Right lobe of liver (tissue), 6 donors: Measurements from ENCODE around the gene RNF208. TPM values are rescaled to one million over a fixed set of nuclear protein-coding genes. Genes with fewer than 3 reads are reported as not detected.

Source experiments
- ATAC-seq, 4 donors: fragments of 200-7000 bp; cut with Tn5 transposase; one replicate each; pipeline ENCODE4 v1.9.1; 2020; ENCODE audit warnings: mild to moderate bottlenecking in 4 of 4, moderate library complexity in 4 of 4
- DNase-seq, 3 donors: peaks; one replicate each; pipeline ENCODE4 v3.0.0-alpha.2; 2020
- H3K27ac ChIP-seq, 3 donors: fragments of 200-600 bp; one replicate each; pipeline ENCODE4 v1.8.0; 2022
- H3K27me3 ChIP-seq, 2 donors: fragments of 200-600 bp; one replicate each; pipeline ENCODE4 v1.8.0; 2022
- H3K36me3 ChIP-seq, 4 donors: fragments of 200-600 bp; sonication (generic) in 1 of 4; one replicate each; pipeline versions ENCODE4 v1.5.1 to v1.8.0; 2017 to 2022; ENCODE audit warnings: control low read depth in 1 of 4
- H3K4me1 ChIP-seq, 4 donors: fragments of 200-600 bp; sonication (generic) in 1 of 4; one replicate each; pipeline versions ENCODE4 v1.5.1 to v1.8.0; 2017 to 2022; ENCODE audit warnings: control low read depth in 1 of 4
- H3K4me3 ChIP-seq, 3 donors: fragments of 200-600 bp; one replicate each; pipeline ENCODE4 v1.8.0; 2022
- H3K9me3 ChIP-seq, 4 donors: fragments of 200-600 bp; sonication (generic) in 1 of 4; one replicate each; pipeline versions ENCODE4 v1.5.1 to v1.8.0; 2017 to 2022; ENCODE audit warnings: control low read depth in 1 of 4
- POLR2A ChIP-seq: fragments of 450-650 bp; IDR thresholded peaks from one replicate; pipeline ENCODE4 v1.6.1; 2017; ENCODE audit warnings: antibody characterized with exemption, mild to moderate bottlenecking
- WGBS: methylation state at CpG from one replicate; pipeline ENCODE4 v1.1.6; 2018; ENCODE audit warnings: low coverage, low lambda C conversion rate; ENCODE audit not compliant: insufficient coverage; ENCODE audit errors: missing lambda C conversion rate; 5-methylcytosine and 5-hydroxymethylcytosine counted together
- intact Hi-C, 2 donors: fragments of 100-400 bp; cut with DNase I; formaldehyde crosslinking; loops; one replicate each; pipeline versions ENCODE4 v1.11.2 to v1.14.1; 2022
- total RNA-seq, 6 experiments: library from RNA; depleted of rRNA in 2 of 6; stranded (reverse); fragments of >200 nt in 2 of 6; fragmentation: NEBNext Ultra II Directional in 3 of 6; extraction: Animal tissue kit (Norgen Biotek cat#: 25700) in 3 of 6; gene quantifications; one replicate each; pipeline versions ENCODE4 v1.1.0 to v1.2.4, GENCODE V29; 2016 to 2023
- TF ChIP-seq, protein P1 (sequence below), 4 donors: fragments of 200-600 bp in 3 of 4; fragments of 450-650 bp in 1 of 4; IDR thresholded peaks; one replicate each; pipeline versions ENCODE4 v1.5.1 to v1.8.0; 2016 to 2022; ENCODE audit warnings: antibody characterized with exemption in 4 of 4, mild to moderate bottlenecking in 2 of 4
- donor health status: DM: no; HTN: yes; CAD: no.
- donor health status: DM: no; HTN: no; CAD: no.
- donor health status: DM: no; HTN: no; CAD: no.
- donor health status: DM: no; HTN: yes; CAD: no.
- donor health status: DM: no; HTN: yes; CAD: no.

Gene RNF208
- total RNA-seq, 6 experiments from 2014 or later: 3.5 to 12.2 (median 4.5) TPM

DNA sequence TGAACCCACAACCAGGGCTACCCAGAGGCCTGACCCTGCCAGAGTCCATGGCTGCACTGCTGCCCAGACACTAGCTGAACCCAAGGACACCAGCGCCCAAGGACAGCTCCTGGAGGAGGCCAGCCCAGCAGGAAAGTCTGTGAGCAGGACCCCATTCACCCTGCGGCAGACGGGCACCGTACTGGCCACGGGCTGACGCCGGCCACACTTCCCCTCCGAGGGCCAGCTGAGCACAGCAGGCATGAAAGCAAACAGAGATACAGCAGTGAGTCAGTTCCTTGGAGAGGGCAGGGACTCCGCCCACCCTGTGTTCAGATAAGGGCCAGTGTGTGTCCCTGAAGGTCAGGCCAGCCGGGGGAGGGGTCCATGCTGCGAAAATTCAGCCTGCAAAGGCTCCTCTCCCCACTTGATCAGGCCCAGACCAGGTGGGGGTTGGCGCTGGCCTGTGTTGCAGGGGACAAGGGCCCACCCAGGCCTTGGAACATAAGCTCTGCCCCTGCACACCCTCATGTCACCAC, 3.2 kb downstream of the RNF208 start:
- Histone ChIP-seq H3K4me1 (peaks cover 0 to 12% (median 2%) of the 10 kb centered on the region in 4 donors), H3K9me3 (no peaks in the 10 kb centered on the region), H3K36me3 (no peaks in the 10 kb centered on the region), H3K4me3 (no peak overlapping the region), H3K27ac (no peak overlapping the region), H3K27me3 (no peaks in the 10 kb centered on the region)
- TF ChIP-seq, protein P1, sequence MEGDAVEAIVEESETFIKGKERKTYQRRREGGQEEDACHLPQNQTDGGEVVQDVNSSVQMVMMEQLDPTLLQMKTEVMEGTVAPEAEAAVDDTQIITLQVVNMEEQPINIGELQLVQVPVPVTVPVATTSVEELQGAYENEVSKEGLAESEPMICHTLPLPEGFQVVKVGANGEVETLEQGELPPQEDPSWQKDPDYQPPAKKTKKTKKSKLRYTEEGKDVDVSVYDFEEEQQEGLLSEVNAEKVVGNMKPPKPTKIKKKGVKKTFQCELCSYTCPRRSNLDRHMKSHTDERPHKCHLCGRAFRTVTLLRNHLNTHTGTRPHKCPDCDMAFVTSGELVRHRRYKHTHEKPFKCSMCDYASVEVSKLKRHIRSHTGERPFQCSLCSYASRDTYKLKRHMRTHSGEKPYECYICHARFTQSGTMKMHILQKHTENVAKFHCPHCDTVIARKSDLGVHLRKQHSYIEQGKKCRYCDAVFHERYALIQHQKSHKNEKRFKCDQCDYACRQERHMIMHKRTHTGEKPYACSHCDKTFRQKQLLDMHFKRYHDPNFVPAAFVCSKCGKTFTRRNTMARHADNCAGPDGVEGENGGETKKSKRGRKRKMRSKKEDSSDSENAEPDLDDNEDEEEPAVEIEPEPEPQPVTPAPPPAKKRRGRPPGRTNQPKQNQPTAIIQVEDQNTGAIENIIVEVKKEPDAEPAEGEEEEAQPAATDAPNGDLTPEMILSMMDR (IDR thresholded peaks at IDR 0.05): no peak
- no peak for TF ChIP-seq POLR2A
- intact Hi-C loops: no loop called here
- 55% methylated on average over 4 of the region's 12 CpGs for WGBS
- peak in 1 of 4 donors; percentile 20 for ATAC-seq
- no peak for DNase-seq

DNA sequence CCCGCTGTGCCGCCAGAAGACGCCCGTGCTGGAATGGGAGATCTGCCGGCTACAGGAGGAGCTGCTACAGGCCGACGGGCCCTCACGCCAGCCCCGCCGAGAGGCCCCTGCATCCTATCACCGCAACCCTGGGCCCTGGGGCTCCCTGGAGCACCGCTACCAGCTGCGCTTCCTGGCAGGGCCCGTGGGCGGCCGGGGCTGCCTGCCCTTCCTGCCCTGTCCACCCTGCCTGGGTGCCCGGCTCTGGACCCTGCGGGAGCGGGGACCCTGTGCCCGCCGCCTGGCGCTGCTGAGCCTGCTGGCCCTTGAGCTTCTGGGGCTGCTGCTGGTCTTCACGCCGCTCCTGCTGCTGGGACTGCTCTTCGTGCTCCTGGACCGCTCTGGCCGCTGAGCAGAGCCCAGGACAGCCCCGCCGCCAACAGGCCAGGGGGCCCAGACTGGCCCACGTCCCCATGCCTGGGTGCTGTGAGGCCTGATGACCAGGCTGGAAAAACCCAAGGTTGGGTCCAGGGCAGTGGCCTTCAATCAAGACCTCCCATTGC, 3.8 kb downstream of the RNF208 start:
- Histone ChIP-seq H3K4me1 (peaks cover 0 to 11% (median 2%) of the 10 kb centered on the region in 4 donors), H3K27ac (no peak overlapping the region), H3K36me3 (no peaks in the 10 kb centered on the region), H3K4me3 (no peak overlapping the region), H3K27me3 (no peaks in the 10 kb centered on the region), H3K9me3 (no peaks in the 10 kb centered on the region)
- WGBS: no CpG with 5 or more reads among the region's 30 CpGs
- no peak for DNase-seq
- TF ChIP-seq, protein P1 (IDR thresholded peaks at IDR 0.05): no peak
- no peak for TF ChIP-seq POLR2A
- intact Hi-C loops: no loop called here
- no peak for ATAC-seq

DNA sequence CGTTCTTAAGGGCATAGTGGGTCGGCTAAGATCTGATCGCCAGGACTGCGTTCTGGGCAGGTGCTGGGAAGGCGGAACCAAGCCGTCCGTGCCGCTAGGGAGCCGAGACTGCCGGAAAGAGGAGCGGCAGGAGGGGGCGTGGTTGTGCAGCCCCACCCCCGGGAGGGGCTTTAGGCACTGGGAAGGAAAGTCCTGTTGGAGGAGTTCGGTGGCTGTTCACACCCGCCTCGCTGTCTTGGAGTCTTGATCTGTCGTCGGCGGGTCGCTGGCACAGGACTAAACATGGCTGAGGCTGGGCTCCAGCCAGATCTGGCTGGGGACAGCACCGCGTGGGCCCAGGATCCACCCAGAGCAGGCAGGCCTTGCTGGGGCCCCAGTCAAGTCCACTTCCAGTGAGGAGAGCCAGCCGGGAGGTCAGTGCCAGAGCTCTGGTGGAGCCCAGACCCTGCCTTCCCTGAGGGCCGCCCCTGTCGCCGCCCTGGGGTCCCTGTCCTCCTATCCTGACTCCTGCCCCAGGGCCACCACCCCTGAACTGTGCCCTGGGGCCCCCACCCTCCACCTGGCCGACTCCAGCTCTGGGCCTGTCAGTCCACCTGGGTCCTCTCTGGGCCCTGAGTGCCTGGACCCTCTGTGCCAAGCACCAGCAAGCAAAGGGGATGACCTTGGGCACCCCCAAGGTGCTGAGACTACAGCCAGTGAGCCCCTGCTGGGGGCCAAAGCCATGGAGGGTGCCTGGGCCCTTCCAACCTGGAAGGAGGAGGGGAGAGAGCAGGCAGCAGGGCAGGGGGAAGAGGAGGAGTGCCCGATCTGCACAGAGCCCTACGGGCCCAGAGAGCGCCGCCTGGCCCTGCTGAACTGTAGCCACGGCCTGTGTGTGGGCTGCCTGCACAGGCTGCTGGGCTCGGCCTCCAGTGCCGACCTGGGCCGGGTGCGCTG, 4.5 kb downstream of the RNF208 start:
- intact Hi-C loops: no loop called here
- TF ChIP-seq, protein P1 (IDR thresholded peaks at IDR 0.05): no peak
- TF ChIP-seq POLR2A: no peak
- H3K4me3 ChIP-seq: peak overlapping the region in 2 of 3 donors; percentile 17 to 29
- no peaks in the 10 kb centered on the region for H3K27me3 ChIP-seq
- 77% methylated on average over 10 of the region's 36 CpGs for WGBS
- no peak overlapping the region for H3K27ac ChIP-seq
- no peaks in the 10 kb centered on the region for H3K9me3 ChIP-seq
- peak in 1 of 3 donors; percentile 70 for DNase-seq
- peaks cover 0 to 5% (median 0%) of the 10 kb centered on the region in 4 donors for H3K4me1 ChIP-seq
- ATAC-seq: peak; percentile 29 to 61 (median 44)
- H3K36me3 ChIP-seq: no peaks in the 10 kb centered on the region

DNA sequence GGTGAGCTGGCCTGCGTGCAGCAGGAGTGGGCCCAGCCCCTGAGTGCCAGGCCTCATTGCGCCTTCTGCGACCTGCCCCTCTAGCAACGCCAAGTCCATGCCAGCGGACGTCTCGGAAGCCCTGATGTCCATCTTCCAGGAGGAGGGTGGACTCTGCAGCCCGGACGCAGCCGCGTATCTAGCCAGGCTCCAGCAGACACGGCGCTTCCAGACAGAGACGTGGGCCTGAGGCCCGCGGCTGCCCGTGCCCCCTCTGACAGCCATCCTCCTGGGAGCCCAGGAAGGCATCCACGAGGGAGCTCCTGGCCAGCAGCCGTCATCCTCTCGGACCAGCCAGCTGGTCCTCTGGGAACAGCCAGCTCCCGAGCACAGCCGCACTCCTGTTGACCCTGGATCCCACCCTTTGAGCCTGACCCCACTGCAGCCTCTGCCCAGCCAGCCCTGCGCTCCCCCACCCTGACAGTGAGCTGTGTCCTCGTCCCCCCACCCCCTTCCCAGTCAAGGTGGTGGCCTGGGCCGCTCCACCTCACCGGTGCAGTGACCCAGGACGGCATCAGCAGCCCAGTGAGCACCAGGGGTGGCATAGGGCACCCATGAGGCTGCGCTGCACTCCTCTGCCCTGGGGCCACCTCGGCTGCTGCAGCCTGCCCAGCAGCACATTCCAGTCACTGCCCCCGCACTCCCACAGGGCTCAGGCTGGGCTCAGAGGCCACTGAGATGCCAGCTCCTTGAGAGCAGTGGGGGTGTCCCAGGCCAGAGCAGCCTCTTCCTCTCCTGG, 5.7 kb downstream of the RNF208 start:
- Histone ChIP-seq H3K4me3 (no peak overlapping the region), H3K4me1 (peaks cover 0 to under 1% (median 0%) of the 10 kb centered on the region in 4 donors)
- no peak for ATAC-seq

More for the DNA sequence above, 5.7 kb downstream of the RNF208 start:
- no CpG with 5 or more reads among the region's 30 CpGs for WGBS
- intact Hi-C loops: no loop called here
- Histone ChIP-seq H3K27ac (no peak overlapping the region), H3K27me3 (no peaks in the 10 kb centered on the region), H3K9me3 (no peaks in the 10 kb centered on the region), H3K36me3 (no peaks in the 10 kb centered on the region)
- TF ChIP-seq, protein P1 (IDR thresholded peaks at IDR 0.05): no peak
- TF ChIP-seq POLR2A: no peak
- no peak for DNase-seq
